Measurements from ENCODE around the gene ANKRD44. TPM values are rescaled to one million over a fixed set of nuclear protein-coding genes. Genes with fewer than 3 reads are reported as not detected.

Gene ANKRD44
- total RNA-seq, 1 donor from 2014 or later: 3.4 TPM

- Mint-ChIP-seq H3K4me3 (no peak overlapping the region), H3K9me3 (no peaks in the 10 kb centered on the region), H3K27me3 (ENCODE audit: insufficient read depth, low read depth) (peaks cover 2% of the 10 kb centered on the region), H3K27ac (no peak overlapping the region), H3K4me1 (peaks cover 22% of the 10 kb centered on the region), H3K36me3 (no peaks in the 10 kb centered on the region)
- Histone ChIP-seq H3K9ac (no peak overlapping the region), H3K9me3 (ENCODE audit: low read depth) (no peaks in the 10 kb centered on the region), H3K4me1 (peaks cover 22% of the 10 kb centered on the region), H3F3A (ENCODE audit: low read depth) (peaks cover 13% of the 10 kb centered on the region), H4K20me1 (ENCODE audit: low read depth) (no peaks in the 10 kb centered on the region), H3K4me2 (peak overlapping the region; percentile 8), H3K4me3 (peak overlapping the region; percentile 6), H3K27ac (no peak overlapping the region), H3K27me3 (no peaks in the 10 kb centered on the region), H2AFZ (replicated peaks) (no peak overlapping the region), H3K36me3 (no peaks in the 10 kb centered on the region), H3K79me2 (ENCODE audit: low read depth) (no peaks in the 10 kb centered on the region)
- DNase-seq (ENCODE audit: low spot score): peak; percentile 81
- TF ChIP-seq EZH2 (IDR thresholded peaks at IDR 0.05): no peak
Observed at GRCh38 chr2:197184959-197185586, 125.5 kb downstream of the ANKRD44 start.

- H3K9ac ChIP-seq: no peak overlapping the region
- H3K27ac Mint-ChIP-seq: no peak overlapping the region
- H3F3A ChIP-seq (ENCODE audit: low read depth): peaks cover 13% of the 10 kb centered on the region
- H3K9me3 ChIP-seq (ENCODE audit: low read depth): no peaks in the 10 kb centered on the region
- no peak overlapping the region for H3K4me3 Mint-ChIP-seq
- DNase-seq (ENCODE audit: low spot score): no peak
- no peaks in the 10 kb centered on the region for H4K20me1 ChIP-seq (ENCODE audit: low read depth)
- H3K27me3 ChIP-seq: no peaks in the 10 kb centered on the region
- TF ChIP-seq EZH2 (IDR thresholded peaks at IDR 0.05): no peak
- no peak for TF ChIP-seq EZH2phosphoT487 (IDR thresholded peaks at IDR 0.05)
- TF ChIP-seq CTCF (IDR thresholded peaks at IDR 0.05): no peak
- H3K4me1 Mint-ChIP-seq: peaks cover 11% of the 10 kb centered on the region
- no peaks in the 10 kb centered on the region for H3K9me3 Mint-ChIP-seq
- no peak overlapping the region for H3K4me2 ChIP-seq
- H3K4me1 ChIP-seq: peaks cover 12% of the 10 kb centered on the region
- no peaks in the 10 kb centered on the region for H3K79me2 ChIP-seq (ENCODE audit: low read depth)
- H3K36me3 ChIP-seq: no peaks in the 10 kb centered on the region
- no peak overlapping the region for H3K4me3 ChIP-seq
- no peaks in the 10 kb centered on the region for H3K36me3 Mint-ChIP-seq
- no peak overlapping the region for H2AFZ ChIP-seq (replicated peaks)
- H3K27ac ChIP-seq: no peak overlapping the region
- H3K27me3 Mint-ChIP-seq (ENCODE audit: insufficient read depth, low read depth): peaks cover 2% of the 10 kb centered on the region
Observed at GRCh38 chr2:197183355-197183754, 127.2 kb downstream of the ANKRD44 start.

GRCh38 chr2:197182668-197183067, 127.9 kb downstream of the ANKRD44 start:
- no peaks in the 10 kb centered on the region for H3K36me3 ChIP-seq
- H3K36me3 Mint-ChIP-seq: no peaks in the 10 kb centered on the region
- TF ChIP-seq EZH2phosphoT487 (IDR thresholded peaks at IDR 0.05) (no peak), EZH2 (IDR thresholded peaks at IDR 0.05) (no peak), CTCF (IDR thresholded peaks at IDR 0.05) (no peak)

GRCh38 chr2:197181491-197181890, 129.1 kb downstream of the ANKRD44 start:
- no peak overlapping the region for H3K4me3 ChIP-seq
- H3K36me3 Mint-ChIP-seq: no peaks in the 10 kb centered on the region
- no peak overlapping the region for H3K9ac ChIP-seq
- no peaks in the 10 kb centered on the region for H3K9me3 Mint-ChIP-seq
- no peaks in the 10 kb centered on the region for H3K36me3 ChIP-seq
- DNase-seq (ENCODE audit: low spot score): no peak
- no peak overlapping the region for H3K27ac Mint-ChIP-seq
- H4K20me1 ChIP-seq (ENCODE audit: low read depth): no peaks in the 10 kb centered on the region
- H3K27ac ChIP-seq: no peak overlapping the region
- H3K27me3 Mint-ChIP-seq (ENCODE audit: insufficient read depth, low read depth): peaks cover 2% of the 10 kb centered on the region
- no peak overlapping the region for H3K4me3 Mint-ChIP-seq
- H3F3A ChIP-seq (ENCODE audit: low read depth): peaks cover 13% of the 10 kb centered on the region
- H3K4me1 ChIP-seq: peaks cover 12% of the 10 kb centered on the region
- H3K27me3 ChIP-seq: no peaks in the 10 kb centered on the region
- no peak overlapping the region for H2AFZ ChIP-seq (replicated peaks)
- peaks cover 11% of the 10 kb centered on the region for H3K4me1 Mint-ChIP-seq
- H3K9me3 ChIP-seq (ENCODE audit: low read depth): no peaks in the 10 kb centered on the region
- no peak overlapping the region for H3K4me2 ChIP-seq
- H3K79me2 ChIP-seq (ENCODE audit: low read depth): no peaks in the 10 kb centered on the region
- no peak for TF ChIP-seq EZH2 (IDR thresholded peaks at IDR 0.05)
- no peak for TF ChIP-seq CTCF (IDR thresholded peaks at IDR 0.05)
- no peak for TF ChIP-seq EZH2phosphoT487 (IDR thresholded peaks at IDR 0.05)

More at GRCh38 chr2:197182668-197183067, 127.9 kb downstream of the ANKRD44 start:
- H4K20me1 ChIP-seq (ENCODE audit: low read depth): no peaks in the 10 kb centered on the region
- H3K4me3 Mint-ChIP-seq: no peak overlapping the region
- H3K4me3 ChIP-seq: no peak overlapping the region
- H3K27me3 Mint-ChIP-seq (ENCODE audit: insufficient read depth, low read depth): peaks cover 2% of the 10 kb centered on the region
- no peaks in the 10 kb centered on the region for H3K9me3 ChIP-seq (ENCODE audit: low read depth)
- no peak overlapping the region for H2AFZ ChIP-seq (replicated peaks)
- no peak overlapping the region for H3K27ac ChIP-seq
- H3K27me3 ChIP-seq: no peaks in the 10 kb centered on the region
- H3K27ac Mint-ChIP-seq: no peak overlapping the region
- DNase-seq (ENCODE audit: low spot score): no peak
- H3K9ac ChIP-seq: no peak overlapping the region
- no peak overlapping the region for H3K4me2 ChIP-seq
- no peaks in the 10 kb centered on the region for H3K9me3 Mint-ChIP-seq
- H3F3A ChIP-seq (ENCODE audit: low read depth): peaks cover 13% of the 10 kb centered on the region
- H3K4me1 Mint-ChIP-seq: peaks cover 11% of the 10 kb centered on the region
- no peaks in the 10 kb centered on the region for H3K79me2 ChIP-seq (ENCODE audit: low read depth)
- peaks cover 12% of the 10 kb centered on the region for H3K4me1 ChIP-seq
